ENCODE results near the gene GRIP2.

- TF ChIP-seq CTCF (IDR thresholded peaks at IDR 0.05; ENCODE audit: insufficient read depth, low read depth, low read length) (no peak), EZH2 (IDR thresholded peaks at IDR 0.05; ENCODE audit: insufficient read depth, low read length) (no peak)
Measured at GRCh38 chr3:14456794-14457193, 83.3 kb downstream of the GRIP2 start.

All from astrocyte (in vitro differentiated cells and primary cell).